ENCODE measurements around the gene ABR. TPM values are rescaled to one million over a fixed set of nuclear protein-coding genes. Genes with fewer than 3 reads are reported as not detected.

ABR gene
- total and polyA plus RNA-seq, 2 of the 13 experiments (the other 11 are each of a cell fraction or from before 2014, with no cell fraction given): 12.4 to 40.4 TPM

- TF ChIP-seq, protein P1, sequence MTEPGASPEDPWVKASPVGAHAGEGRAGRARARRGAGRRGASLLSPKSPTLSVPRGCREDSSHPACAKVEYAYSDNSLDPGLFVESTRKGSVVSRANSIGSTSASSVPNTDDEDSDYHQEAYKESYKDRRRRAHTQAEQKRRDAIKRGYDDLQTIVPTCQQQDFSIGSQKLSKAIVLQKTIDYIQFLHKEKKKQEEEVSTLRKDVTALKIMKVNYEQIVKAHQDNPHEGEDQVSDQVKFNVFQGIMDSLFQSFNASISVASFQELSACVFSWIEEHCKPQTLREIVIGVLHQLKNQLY (CRISPR knock-in tag; IDR thresholded peaks at IDR 0.05): peak; percentile 28; the same call in 1 of the 2 replicates
- TF ChIP-seq CAMTA2 (CRISPR knock-in tag; IDR thresholded peaks at IDR 0.05; ENCODE audit: borderline replicate concordance): no peak; the same call in 1 of the 2 replicates
- TF ChIP-seq KAT8 (CRISPR knock-in tag; IDR thresholded peaks at IDR 0.05): peak; percentile 95
- peak; percentile 88 for TF ChIP-seq SATB2 (CRISPR knock-in tag; IDR thresholded peaks at IDR 0.05)
- peak; percentile 49; the same call in 1 of the 2 replicates for TF ChIP-seq ZNF276 (CRISPR knock-in tag; IDR thresholded peaks at IDR 0.05; ENCODE audit: low read depth)
- TF ChIP-seq RFX5 (IDR thresholded peaks at IDR 0.05; ENCODE audit: low read depth, low read length): no peak
- no peak for TF ChIP-seq LCORL (IDR thresholded peaks at IDR 0.05)
- TF ChIP-seq LCORL (CRISPR knock-in tag; IDR thresholded peaks at IDR 0.05): peak; percentile 92
- TF ChIP-seq TOE1 (CRISPR knock-in tag; IDR thresholded peaks at IDR 0.05): peak; percentile 88; the same call in 1 of the 2 replicates
- 0 out of 2 replicates have a peak, but pooled peaks have one; percentile 87 for TF ChIP-seq ZNF597 (CRISPR knock-in tag; IDR thresholded peaks at IDR 0.05)
- TF ChIP-seq, protein P2, sequence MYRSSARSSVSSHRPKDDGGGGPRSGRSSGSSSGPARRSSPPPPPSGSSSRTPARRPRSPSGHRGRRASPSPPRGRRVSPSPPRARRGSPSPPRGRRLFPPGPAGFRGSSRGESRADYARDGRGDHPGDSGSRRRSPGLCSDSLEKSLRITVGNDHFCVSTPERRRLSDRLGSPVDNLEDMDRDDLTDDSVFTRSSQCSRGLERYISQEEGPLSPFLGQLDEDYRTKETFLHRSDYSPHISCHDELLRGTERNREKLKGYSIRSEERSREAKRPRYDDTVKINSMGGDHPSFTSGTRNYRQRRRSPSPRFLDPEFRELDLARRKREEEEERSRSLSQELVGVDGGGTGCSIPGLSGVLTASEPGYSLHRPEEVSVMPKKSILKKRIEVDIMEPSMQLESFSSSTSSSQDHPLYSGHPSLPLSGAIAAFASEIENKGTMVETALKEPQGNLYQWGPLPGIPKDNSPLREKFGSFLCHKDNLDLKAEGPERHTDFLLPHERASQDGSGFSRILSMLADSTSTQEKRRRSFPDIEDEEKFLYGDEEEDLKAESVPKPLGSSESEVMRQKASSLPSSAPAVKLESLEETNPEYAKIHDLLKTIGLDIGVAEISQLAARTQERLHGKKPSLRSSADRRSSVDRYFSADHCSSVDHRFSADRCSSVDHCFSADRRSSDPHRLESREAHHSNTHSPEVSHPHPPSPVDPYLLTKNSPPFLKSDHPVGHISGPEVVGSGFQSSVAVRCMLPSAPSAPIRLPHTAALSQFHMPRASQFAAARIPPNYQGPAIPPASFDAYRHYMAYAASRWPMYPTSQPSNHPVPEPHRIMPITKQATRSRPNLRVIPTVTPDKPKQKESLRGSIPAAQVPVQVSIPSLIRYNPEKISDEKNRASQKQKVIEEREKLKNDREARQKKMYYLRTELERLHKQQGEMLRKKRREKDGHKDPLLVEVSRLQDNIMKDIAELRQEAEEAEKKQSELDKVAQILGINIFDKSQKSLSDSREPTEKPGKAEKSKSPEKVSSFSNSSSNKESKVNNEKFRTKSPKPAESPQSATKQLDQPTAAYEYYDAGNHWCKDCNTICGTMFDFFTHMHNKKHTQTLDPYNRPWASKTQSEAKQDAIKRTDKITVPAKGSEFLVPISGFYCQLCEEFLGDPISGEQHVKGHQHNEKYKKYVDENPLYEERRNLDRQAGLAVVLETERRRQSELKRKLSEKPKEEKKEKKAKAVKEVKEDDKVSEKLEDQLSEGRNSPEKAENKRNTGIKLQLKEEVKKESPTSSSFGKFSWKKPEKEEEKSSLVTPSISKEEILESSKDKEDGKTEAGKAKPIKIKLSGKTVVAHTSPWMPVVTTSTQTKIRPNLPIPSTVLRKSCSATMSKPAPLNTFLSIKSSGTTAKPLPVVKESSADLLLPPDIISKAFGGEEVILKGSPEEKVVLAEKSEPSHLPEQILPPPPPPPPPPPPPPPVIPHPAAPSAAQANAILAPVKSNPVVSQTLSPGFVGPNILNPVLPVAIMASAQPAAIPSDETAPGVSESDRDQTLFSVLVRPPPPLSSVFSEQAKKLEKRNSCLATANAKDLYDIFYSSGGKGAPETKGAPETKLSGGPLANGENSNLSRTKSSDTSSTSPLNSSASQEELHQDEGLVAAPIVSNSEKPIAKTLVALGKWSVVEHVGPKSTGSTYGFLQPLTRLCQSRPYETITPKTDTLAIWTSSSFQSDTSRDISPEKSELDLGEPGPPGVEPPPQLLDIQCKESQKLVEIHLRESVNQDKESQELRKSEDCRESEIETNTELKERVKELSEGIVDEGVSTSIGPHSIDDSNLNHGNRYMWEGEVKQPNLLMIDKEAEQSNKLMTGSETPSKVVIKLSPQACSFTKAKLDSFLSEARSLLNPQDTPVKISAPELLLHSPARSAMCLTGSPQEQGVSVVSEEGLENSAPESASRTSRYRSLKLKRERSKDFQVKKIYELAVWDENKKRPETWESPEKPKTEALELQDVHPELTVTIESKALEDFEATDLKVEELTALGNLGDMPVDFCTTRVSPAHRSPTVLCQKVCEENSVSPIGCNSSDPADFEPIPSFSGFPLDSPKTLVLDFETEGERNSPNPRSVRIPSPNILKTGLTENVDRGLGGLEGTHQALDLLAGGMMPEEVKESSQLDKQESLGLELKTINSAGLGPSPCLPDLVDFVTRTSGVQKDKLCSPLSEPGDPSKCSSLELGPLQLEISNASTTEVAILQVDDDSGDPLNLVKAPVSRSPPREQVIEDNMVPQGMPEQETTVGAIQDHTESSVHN (CRISPR knock-in tag; IDR thresholded peaks at IDR 0.05): peak; percentile 80; the same call in 1 of the 2 replicates
- TF ChIP-seq ZFP36L1 (CRISPR knock-in tag; IDR thresholded peaks at IDR 0.05): peak; percentile 82; the same call in 1 of the 2 replicates
- no peak; the same call in none of the 2 replicates for TF ChIP-seq ZNF782 (CRISPR knock-in tag; IDR thresholded peaks at IDR 0.05; ENCODE audit: borderline replicate concordance)
- TF ChIP-seq ZNF607 (CRISPR knock-in tag; IDR thresholded peaks at IDR 0.05; ENCODE audit: borderline replicate concordance): peak; percentile 34
- TF ChIP-seq ZIK1 (CRISPR knock-in tag; IDR thresholded peaks at IDR 0.05; ENCODE audit: borderline replicate concordance, low read depth): peak; percentile 36
Observed at GRCh38 chr17:996554-997344, 183.0 kb downstream of the ABR start, which contains the start of gene TIMM22 (continued).
